ENCODE measurements around the gene HPDL.

Gene HPDL

DNA sequence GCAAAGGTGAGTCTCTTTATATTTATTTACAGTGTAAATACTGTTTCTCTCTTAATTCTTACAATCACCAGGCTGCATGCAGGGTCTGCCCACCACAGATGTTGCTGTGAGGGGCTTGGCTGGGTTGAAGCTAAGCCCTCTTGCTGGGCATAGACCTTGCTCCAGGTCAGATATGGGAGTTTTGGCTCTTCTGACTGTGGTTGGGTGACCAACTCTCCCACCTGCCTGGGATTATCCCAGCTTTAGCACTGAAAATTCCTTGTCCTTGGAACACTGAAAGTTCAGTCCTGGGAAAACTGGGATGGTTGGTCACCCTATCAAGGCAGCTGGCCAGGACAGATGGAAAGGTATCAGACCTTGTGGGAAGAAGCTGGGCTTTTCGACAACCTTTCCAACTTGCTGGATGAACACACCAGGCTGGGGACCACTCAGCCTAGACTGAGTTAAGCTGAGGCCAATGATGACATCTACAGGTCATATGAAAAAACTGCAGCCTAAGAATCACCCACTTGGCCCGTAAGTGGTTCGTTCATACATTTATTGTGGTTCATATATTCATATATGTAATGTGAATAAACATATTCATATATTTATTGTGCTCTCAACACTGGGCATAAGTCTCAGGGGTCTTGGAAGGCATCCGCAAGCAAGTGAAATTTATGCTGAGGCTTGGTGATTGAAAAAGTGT, 26.6 kb upstream of the HPDL start:
- peak; percentile 80 for DNase-seq (ENCODE audit: low read depth)
- no peak for TF ChIP-seq MYC (IDR thresholded peaks at IDR 0.05; ENCODE audit: low read depth, low read length)
- TF ChIP-seq POLR2A (IDR thresholded peaks at IDR 0.05; ENCODE audit: extremely low read depth, insufficient read length): no peak
- TF ChIP-seq, protein P1, sequence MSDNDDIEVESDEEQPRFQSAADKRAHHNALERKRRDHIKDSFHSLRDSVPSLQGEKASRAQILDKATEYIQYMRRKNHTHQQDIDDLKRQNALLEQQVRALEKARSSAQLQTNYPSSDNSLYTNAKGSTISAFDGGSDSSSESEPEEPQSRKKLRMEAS (IDR thresholded peaks at IDR 0.05; ENCODE audit: low read depth, low read length): no peak
- TF ChIP-seq, protein P2, sequence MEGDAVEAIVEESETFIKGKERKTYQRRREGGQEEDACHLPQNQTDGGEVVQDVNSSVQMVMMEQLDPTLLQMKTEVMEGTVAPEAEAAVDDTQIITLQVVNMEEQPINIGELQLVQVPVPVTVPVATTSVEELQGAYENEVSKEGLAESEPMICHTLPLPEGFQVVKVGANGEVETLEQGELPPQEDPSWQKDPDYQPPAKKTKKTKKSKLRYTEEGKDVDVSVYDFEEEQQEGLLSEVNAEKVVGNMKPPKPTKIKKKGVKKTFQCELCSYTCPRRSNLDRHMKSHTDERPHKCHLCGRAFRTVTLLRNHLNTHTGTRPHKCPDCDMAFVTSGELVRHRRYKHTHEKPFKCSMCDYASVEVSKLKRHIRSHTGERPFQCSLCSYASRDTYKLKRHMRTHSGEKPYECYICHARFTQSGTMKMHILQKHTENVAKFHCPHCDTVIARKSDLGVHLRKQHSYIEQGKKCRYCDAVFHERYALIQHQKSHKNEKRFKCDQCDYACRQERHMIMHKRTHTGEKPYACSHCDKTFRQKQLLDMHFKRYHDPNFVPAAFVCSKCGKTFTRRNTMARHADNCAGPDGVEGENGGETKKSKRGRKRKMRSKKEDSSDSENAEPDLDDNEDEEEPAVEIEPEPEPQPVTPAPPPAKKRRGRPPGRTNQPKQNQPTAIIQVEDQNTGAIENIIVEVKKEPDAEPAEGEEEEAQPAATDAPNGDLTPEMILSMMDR (IDR thresholded peaks at IDR 0.05; ENCODE audit: low read depth, low read length): peak; percentile 67
- H3K4me3 ChIP-seq (ENCODE audit: low read depth, low read length): no peak overlapping the region

DNA sequence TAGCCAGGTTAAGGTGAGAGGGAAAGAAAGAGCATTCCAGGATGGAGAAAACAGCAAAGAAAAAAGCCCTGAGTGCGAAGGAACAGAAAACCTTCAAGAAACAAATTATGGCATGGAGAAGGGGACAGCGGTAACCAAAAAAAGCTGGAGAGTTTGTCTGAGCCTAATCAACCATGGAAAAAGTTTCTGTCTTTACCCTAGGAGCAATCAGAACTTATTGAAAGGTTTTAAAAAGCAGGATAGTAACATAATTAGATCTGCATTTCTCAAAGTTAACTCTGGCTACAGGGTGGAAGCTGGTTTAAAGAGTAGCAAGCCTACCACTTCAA, 26.1 kb upstream of the HPDL start:
- H3K4me3 ChIP-seq (ENCODE audit: low read depth, low read length): no peak overlapping the region
- no peak for DNase-seq (ENCODE audit: low read depth)
- TF ChIP-seq, protein P2 (IDR thresholded peaks at IDR 0.05; ENCODE audit: low read depth, low read length): no peak
- TF ChIP-seq POLR2A (IDR thresholded peaks at IDR 0.05; ENCODE audit: extremely low read depth, insufficient read length) (no peak), MYC (IDR thresholded peaks at IDR 0.05; ENCODE audit: low read depth, low read length) (no peak)
- TF ChIP-seq, protein P1 (IDR thresholded peaks at IDR 0.05; ENCODE audit: low read depth, low read length): no peak

DNA sequence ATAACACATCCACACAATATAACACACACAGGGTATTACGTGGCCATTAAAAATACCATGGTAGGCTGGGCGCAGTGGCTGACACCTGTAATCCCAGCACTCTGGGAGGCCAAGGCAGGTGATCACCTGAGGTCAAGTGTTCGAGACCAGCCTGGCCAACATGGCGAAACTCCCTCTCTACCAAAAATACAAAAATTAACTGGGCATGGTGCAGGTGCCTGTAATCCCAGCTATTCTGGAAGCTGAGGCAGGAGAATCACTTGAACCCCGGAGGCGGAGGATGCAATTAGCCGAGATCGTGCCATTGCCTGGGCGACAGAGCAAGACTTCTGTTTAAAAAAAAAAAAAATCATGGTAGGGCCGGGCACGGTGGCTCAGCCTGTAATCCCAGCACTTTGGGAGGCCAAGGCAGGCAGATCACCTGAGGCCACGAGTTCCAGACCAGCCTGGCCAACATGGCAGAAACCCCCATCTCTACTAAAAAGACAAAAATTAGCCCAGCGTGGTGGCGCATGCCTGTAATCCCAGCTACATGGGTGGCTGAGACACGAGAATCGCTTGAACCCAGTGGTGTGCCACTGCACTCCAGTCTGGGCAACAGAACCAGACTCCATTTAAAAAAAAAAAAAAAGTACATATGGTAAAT, 24.1 kb upstream of the HPDL start:
- TF ChIP-seq MYC (IDR thresholded peaks at IDR 0.05; ENCODE audit: low read depth, low read length): no peak
- TF ChIP-seq POLR2A (IDR thresholded peaks at IDR 0.05; ENCODE audit: extremely low read depth, insufficient read length): no peak
- TF ChIP-seq, protein P2 (IDR thresholded peaks at IDR 0.05; ENCODE audit: low read depth, low read length): no peak
- TF ChIP-seq, protein P1 (IDR thresholded peaks at IDR 0.05; ENCODE audit: low read depth, low read length): no peak
- DNase-seq (ENCODE audit: low read depth): no peak
- H3K4me3 ChIP-seq (ENCODE audit: low read depth, low read length): peak overlapping the region; percentile 61

DNA sequence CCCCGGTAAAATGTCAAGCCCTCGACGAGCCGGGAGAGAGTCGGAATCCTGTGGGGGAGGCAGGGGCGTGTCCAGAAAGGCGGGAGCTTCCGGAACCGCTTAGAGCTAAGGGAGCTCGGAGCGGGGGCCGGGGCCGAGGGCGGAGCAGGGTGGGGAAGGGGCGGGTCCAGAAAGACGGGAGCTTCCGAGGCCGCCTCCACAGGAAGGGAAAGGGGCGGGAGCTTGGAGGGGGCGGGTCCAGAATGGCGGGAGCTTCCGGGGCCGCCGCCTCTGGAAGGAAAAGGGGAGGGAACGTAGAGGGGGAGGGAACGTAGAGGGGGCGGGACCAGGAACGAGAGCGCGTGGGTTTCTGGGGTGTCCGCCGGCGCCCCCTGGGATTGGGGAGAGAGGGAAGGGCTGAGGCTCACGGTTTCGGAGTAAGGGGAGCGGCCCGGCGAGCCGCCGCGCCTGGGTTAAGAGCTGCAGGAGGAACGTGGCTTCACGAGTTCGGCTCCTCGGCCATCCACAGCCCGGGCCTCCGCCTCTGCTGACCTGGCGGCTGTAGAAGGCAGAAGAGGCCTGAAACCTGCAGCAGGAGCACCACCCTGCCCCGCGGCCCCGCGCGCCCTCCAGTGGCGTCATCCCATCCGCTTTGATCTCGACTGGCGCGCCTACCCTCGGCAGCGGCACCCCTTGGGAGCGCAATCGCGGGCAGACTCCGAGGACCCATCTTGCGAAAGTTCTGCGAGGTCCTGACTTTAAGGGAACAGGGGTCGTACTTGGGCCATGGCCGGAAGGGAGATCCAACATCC, 23.0 kb upstream of the HPDL start:
- H3K4me3 ChIP-seq (ENCODE audit: low read depth, low read length): peak overlapping the region; percentile 71
- TF ChIP-seq, protein P2 (IDR thresholded peaks at IDR 0.05; ENCODE audit: low read depth, low read length): peak; percentile 48
- TF ChIP-seq MYC (IDR thresholded peaks at IDR 0.05; ENCODE audit: low read depth, low read length) (peak; percentile 9), POLR2A (IDR thresholded peaks at IDR 0.05; ENCODE audit: extremely low read depth, insufficient read length) (peak; percentile 57)
- TF ChIP-seq, protein P1 (IDR thresholded peaks at IDR 0.05; ENCODE audit: low read depth, low read length): no peak; the same call in none of the 2 replicates
- DNase-seq (ENCODE audit: low read depth): peak; percentile 97

DNA sequence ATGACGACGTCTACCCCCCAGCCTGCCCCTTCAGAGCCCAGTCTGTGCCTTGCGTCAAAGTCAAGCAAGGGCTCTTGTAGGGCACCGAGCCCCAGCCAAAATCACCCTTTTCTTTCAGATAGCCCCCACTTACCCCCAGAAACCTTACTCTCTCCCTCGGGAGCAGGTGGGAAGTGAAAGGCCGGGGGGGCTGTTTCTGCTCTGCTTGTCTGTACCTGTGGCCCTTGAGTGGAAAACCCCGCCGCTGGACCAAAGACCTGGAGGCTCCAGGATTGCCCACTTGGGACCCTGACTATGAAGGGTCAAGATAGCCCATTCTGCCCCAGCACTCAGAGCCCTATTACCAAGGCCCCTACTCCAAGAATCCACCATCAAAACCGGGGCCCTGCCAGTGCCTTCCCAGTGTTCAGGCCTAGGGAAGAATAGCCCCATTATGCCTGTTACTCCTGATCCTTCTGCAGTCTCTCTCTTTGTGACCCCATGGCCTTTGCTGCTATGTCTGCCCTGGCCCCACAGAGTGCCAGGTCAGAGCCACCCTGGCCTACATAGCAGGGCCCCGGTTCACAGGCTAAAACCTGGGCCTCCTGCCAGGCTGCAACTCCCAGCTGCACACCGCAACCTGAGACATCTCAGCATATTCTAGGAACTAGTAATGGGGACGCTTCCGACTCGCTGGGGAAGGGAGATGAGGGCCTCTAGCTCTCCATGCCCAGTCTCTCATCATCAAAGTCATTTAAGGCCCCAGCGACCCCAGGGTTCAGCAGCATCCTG, 22.2 kb upstream of the HPDL start:
- peak; percentile 13 for DNase-seq (ENCODE audit: low read depth)

More for the DNA sequence above, 22.2 kb upstream of the HPDL start:
- peak overlapping the region; percentile 71 for H3K4me3 ChIP-seq (ENCODE audit: low read depth, low read length)
- no peak for TF ChIP-seq POLR2A (IDR thresholded peaks at IDR 0.05; ENCODE audit: extremely low read depth, insufficient read length)
- TF ChIP-seq MYC (IDR thresholded peaks at IDR 0.05; ENCODE audit: low read depth, low read length): no peak; the same call in 1 of the 2 replicates
- TF ChIP-seq, protein P2 (IDR thresholded peaks at IDR 0.05; ENCODE audit: low read depth, low read length): no peak
- TF ChIP-seq, protein P1 (IDR thresholded peaks at IDR 0.05; ENCODE audit: low read depth, low read length): no peak

Measured in NB4 (cell line).